GM19438 (cell line): Measurements from ENCODE around the gene GRAMD2B.

Experiments
- ATAC-seq: cut with Tn5 transposase; IDR thresholded peaks from one replicate; pipeline ENCODE4 v1.9.1; 2021; ENCODE audit warnings: low read depth; ENCODE audit not compliant: unreplicated experiment

The GRAMD2B gene

GRCh38 chr5:126531543-126532120 lies 108.4 kb downstream of the GRAMD2B start:
- ATAC-seq = no peak

- ATAC-seq = no peak
These were observed 111.3 kb downstream of the GRAMD2B start for GRCh38 chr5:126534553-126534952.

DNA sequence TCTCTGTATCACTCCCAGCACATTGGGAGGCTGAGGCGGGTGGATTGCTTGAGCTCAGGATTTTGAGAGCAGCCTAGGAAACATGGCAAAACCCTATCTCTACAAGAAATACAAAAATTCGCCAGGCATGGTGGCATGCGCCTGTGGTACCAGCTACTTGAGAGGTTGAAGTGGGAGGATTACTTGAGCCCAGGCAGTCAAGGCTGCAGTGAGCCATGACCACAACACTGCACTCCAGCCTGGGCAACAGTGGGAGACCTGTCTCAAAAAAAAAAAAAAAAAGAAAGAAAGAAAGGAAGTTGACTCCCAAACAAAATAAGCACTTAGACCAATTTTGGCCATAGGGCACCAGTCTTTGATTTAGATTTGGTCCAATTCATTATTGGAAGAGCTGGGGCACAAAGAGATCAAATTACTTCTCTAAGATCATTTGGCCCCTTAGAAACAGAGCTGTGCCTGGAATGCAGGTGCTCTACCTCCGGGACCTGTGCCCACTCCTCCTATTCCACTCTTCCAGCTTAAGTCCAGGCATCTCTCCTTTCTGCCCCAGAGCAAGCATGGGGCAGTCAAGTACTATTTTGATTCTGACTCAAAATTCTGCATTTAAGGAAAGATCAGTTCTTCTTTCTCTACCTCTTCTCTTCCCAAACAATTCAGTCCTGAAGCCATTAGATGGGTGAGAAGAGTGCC lies 112.8 kb downstream of the GRAMD2B start:
- ATAC-seq = no peak

- ATAC-seq = no peak
These were observed 113.7 kb downstream of the GRAMD2B start for GRCh38 chr5:126536874-126537273.

GRCh38 chr5:126538579-126538978 lies 115.4 kb downstream of the GRAMD2B start:
- ATAC-seq = no peak

DNA sequence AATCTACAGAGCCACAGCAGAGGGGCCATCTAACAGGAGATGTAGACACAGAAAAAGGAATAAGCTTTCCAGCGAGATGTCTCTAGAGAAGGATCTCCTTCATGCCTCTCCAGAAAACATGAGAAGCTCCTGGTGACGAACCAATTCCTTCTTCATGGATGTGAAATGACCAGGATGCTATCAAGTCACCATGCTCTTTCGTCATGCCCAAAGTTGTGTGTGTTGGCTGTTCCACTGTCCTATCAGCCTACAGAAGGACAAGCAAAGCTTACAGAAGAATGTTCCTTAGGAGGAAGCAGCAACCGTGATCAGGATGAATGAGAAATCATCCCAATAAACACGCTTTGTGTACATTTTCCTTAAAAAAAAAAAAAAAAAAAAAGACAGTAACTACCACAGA lies 117.4 kb downstream of the GRAMD2B start:
- no peak for ATAC-seq

DNA sequence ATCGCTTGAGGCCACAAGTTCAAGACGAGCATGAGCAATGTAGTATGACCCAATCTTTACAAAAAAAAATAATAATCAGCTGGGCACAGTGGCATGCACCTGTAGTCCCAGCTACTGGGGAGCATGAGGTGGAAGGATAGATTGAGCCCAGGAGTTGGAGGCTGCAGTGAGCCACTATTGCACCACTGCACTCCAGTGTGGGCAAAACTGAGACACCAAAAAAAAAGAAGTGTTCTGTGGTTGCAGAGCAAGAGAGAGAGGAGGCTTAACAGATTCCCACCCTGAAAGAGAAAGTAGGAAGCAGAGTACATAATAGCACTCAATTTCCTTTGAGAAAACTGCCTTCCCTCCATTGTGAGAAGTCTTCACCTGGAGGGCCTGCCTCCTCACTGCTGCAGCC lies 119.2 kb downstream of the GRAMD2B start:
- peak; percentile 61 for ATAC-seq

DNA sequence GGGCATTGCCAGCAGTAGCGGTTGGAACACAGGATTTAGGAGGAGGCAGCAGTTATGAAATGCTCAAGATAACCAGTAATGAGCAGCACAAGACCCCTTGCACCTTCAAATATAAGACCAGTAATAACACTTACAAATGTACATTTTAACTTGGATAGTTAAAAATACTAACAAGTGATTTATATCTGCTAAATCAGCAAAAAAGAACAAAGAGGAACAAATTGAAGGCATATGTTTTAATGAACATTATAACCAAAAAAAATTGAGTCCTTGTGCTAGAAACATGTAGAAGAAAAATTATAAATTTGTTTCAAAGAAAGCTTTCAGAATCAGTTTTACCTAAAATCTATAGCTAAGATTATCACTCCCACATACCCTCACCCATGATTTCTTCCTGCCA lies 119.8 kb downstream of the GRAMD2B start:
- no peak for ATAC-seq

DNA sequence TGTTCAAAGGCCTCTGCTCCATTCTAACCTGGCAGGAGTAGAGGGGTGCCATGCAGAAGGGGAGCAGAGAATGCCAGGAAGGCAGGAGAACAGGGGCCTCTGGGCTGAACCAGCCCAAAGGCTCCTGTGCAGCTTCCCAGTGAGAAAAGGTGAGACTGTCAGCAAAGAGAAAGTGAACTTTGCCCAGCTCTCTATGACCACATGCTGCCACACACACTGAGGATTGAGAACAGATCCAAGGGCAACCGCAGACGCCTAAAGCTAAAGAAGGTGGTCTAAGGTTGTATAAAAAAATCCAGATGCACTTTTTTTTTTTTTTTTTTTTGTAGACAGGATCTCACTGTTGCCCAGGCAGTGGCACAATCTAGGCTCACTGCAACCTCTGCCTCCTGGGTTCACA lies 120.5 kb downstream of the GRAMD2B start:
- no peak for ATAC-seq
